HepG2 (cell line): ENCODE measurements around the gene PRKCG. TPM values are rescaled to one million over a fixed set of nuclear protein-coding genes. Genes with fewer than 3 reads are reported as not detected.

Source experiments
- ARID5B ChIP-seq: IDR thresholded peaks from 2 replicates; pipeline ENCODE4 v1.4.0; 2020; ENCODE audit warnings: mild to moderate bottlenecking, missing genetic modification reagents
- FOXA3 ChIP-seq: IDR thresholded peaks from 2 replicates; pipeline ENCODE4 v1.6.1; 2016; ENCODE audit warnings: missing genetic modification reagents, missing compliant biosample characterization
- KDM3A ChIP-seq: IDR thresholded peaks from 2 replicates; pipeline ENCODE4 v1.6.1; 2018; ENCODE audit warnings: low read depth, missing compliant biosample characterization
- KLF16 ChIP-seq, 2 experiments: sonication (generic) in 1 of 2; formaldehyde crosslinking in 1 of 2; IDR thresholded peaks; 2 replicates each; pipeline versions ENCODE4 v1.6.1 to v1.8.0; 2016 to 2023; ENCODE audit warnings: missing genetic modification reagents in 2 of 2, missing compliant biosample characterization in 1 of 2
- MIER3 ChIP-seq: IDR thresholded peaks from 2 replicates; pipeline ENCODE4 v1.6.1; 2016; ENCODE audit warnings: missing compliant biosample characterization, borderline replicate concordance
- SMAD3 ChIP-seq: sonication (generic); formaldehyde crosslinking; IDR thresholded peaks from 2 replicates; pipeline ENCODE4 v1.4.0; 2020; ENCODE audit warnings: missing genetic modification reagents
- SYNCRIP ChIP-seq: fragments of 200-400 bp; formaldehyde crosslinking; IDR thresholded peaks from 2 replicates; pipeline ENCODE4 v1.6.1; 2018; ENCODE audit warnings: mild to moderate bottlenecking, low read depth, low read length; ENCODE audit not compliant: insufficient read depth
- WIZ ChIP-seq: sonication (generic); formaldehyde crosslinking; IDR thresholded peaks from 2 replicates; pipeline ENCODE4 v1.5.1; 2020; ENCODE audit warnings: mild to moderate bottlenecking, missing genetic modification reagents
- ZBTB25 ChIP-seq: IDR thresholded peaks from 2 replicates; pipeline ENCODE4 v1.6.1; 2018; ENCODE audit warnings: missing genetic modification reagents
- ZNF142 ChIP-seq: sonication (generic); formaldehyde crosslinking; IDR thresholded peaks from 2 replicates; pipeline ENCODE4 v1.4.0; 2020; ENCODE audit warnings: missing genetic modification reagents
- ZNF281 ChIP-seq: sonication (generic); formaldehyde crosslinking; IDR thresholded peaks from 2 replicates; pipeline ENCODE4 v1.4.0; 2020; ENCODE audit warnings: missing genetic modification reagents, borderline replicate concordance
- ZNF331 ChIP-seq: sonication (generic); formaldehyde crosslinking; IDR thresholded peaks from 2 replicates; pipeline ENCODE4 v1.4.0; 2020; ENCODE audit warnings: missing genetic modification reagents
- ZNF446 ChIP-seq: sonication (generic); formaldehyde crosslinking; IDR thresholded peaks from 2 replicates; pipeline ENCODE4 v1.5.0; 2020; ENCODE audit warnings: mild to moderate bottlenecking, missing genetic modification reagents
- ZNF737 ChIP-seq: sonication (generic); formaldehyde crosslinking; IDR thresholded peaks from 2 replicates; pipeline ENCODE4 v1.5.0; 2020; ENCODE audit warnings: missing genetic modification reagents, mild to moderate bottlenecking, borderline replicate concordance
- ZNF75D ChIP-seq: sonication (generic); formaldehyde crosslinking; IDR thresholded peaks from 2 replicates; pipeline ENCODE4 v1.8.1; 2023; ENCODE audit warnings: missing genetic modification reagents, mild to moderate bottlenecking, borderline replicate concordance
- ZNF781 ChIP-seq: sonication (generic); formaldehyde crosslinking; IDR thresholded peaks from 2 replicates; pipeline ENCODE4 v1.5.1; 2020; ENCODE audit warnings: borderline replicate concordance, mild to moderate bottlenecking, missing genetic modification reagents; ENCODE audit errors: not compliant biosample characterization
- polyA plus RNA-seq, 8 experiments: library from polyadenylated mRNA; depleted of rRNA in 3 of 8; stranded (reverse) in 7 of 8; unstranded in 1 of 8; fragments of >200 nt; fragmentation: Illumina TruSeq in 4 of 8; extraction: Trizol in 4 of 8; gene quantifications; 2 replicates each; pipeline versions ENCODE4 v1.2.1 to v1.2.3, GENCODE V29; 2011 to 2016; ENCODE audit warnings: low read depth in 4 of 8, missing spikeins in 1 of 8, mixed read lengths in 1 of 8; ENCODE audit not compliant: insufficient read depth in 1 of 8
- total RNA-seq, 5 experiments: library from RNA; depleted of rRNA; stranded (reverse); fragments of >200 nt; fragmentation: Illumina TruSeq; extraction: Trizol; gene quantifications; 2 replicates each; pipeline ENCODE4 v1.2.3, GENCODE V29; 2016; ENCODE audit warnings: low read depth in 1 of 5

The PRKCG gene
- total and polyA plus RNA-seq, 2 of the 13 experiments (the other 11 are each of a cell fraction or from before 2014, with no cell fraction given) = 0.02 to 0.03 TPM

- TF ChIP-seq ZNF281 (CRISPR knock-in tag) (no peak), FOXA3 (CRISPR knock-in tag) (no peak), MIER3 (CRISPR knock-in tag) (0 out of 2 replicates have a peak, but pooled peaks have one; percentile 25), KDM3A (CRISPR knock-in tag) (no peak), WIZ (peak; percentile 71; the same call in 1 of the 2 replicates), SMAD3 (CRISPR knock-in tag) (peak; percentile 41; the same call in 1 of the 2 replicates), ARID5B (peak; percentile 11; the same call in 1 of the 2 replicates), ZNF142 (no peak), ZNF331 (CRISPR knock-in tag) (peak; percentile 61; the same call in 1 of the 2 replicates), KLF16 (CRISPR knock-in tag; IDR thresholded peaks at IDR 0.05) (0 out of 4 replicates have a peak, but pooled peaks of 1 of the 2 experiments have one; percentile 54), ZNF75D (CRISPR knock-in tag) (no peak), ZNF781 (CRISPR knock-in tag) (peak; percentile 43), ZBTB25 (no peak), ZNF737 (CRISPR knock-in tag) (no peak), SYNCRIP (no peak), ZNF446 (no peak)
Observed at GRCh38 chr19:53927739-53928138, 45.7 kb downstream of the PRKCG start (continued).
